Measurements from ENCODE around the gene UTF1.

Gene UTF1

GRCh38 chr10:133243593-133243992 lies 13.6 kb downstream of the UTF1 start:
- Histone ChIP-seq H3K27ac (ENCODE audit: low read length) (no peak overlapping the region), H3K27me3 (ENCODE audit: low read depth, low read length) (peaks cover 20% of the 10 kb centered on the region), H3K36me3 (ENCODE audit: control insufficient read depth in 1 of 2, insufficient read depth in 2 of 2, low read length in 2 of 2) (no peaks in the 10 kb centered on the region), H3K4me1 (ENCODE audit: control insufficient read depth in 1 of 2, insufficient read depth in 2 of 2, low read length in 2 of 2) (no peaks in the 10 kb centered on the region), H3K9me3 (ENCODE audit: control insufficient read depth in 1 of 2, low read length in 2 of 2) (no peaks in the 10 kb centered on the region), H3K4me3 (ENCODE audit: low read depth in 1 of 2, low read length in 2 of 2) (no peak overlapping the region)

GRCh38 chr10:133245439-133246235 lies 15.6 kb downstream of the UTF1 start:
- Histone ChIP-seq H3K4me1 (ENCODE audit: control insufficient read depth in 1 of 2, insufficient read depth in 2 of 2, low read length in 2 of 2) (no peaks in the 10 kb centered on the region), H3K27me3 (ENCODE audit: low read depth, low read length) (peaks cover 17% of the 10 kb centered on the region), H3K4me3 (ENCODE audit: low read depth in 1 of 2, low read length in 2 of 2) (no peak overlapping the region), H3K36me3 (ENCODE audit: control insufficient read depth in 1 of 2, insufficient read depth in 2 of 2, low read length in 2 of 2) (no peaks in the 10 kb centered on the region), H3K27ac (ENCODE audit: low read length) (no peak overlapping the region), H3K9me3 (ENCODE audit: control insufficient read depth in 1 of 2, low read length in 2 of 2) (no peaks in the 10 kb centered on the region)

GRCh38 chr10:133246236-133246626 lies 16.2 kb downstream of the UTF1 start:
- Histone ChIP-seq H3K4me1 (ENCODE audit: control insufficient read depth in 1 of 2, insufficient read depth in 2 of 2, low read length in 2 of 2) (no peaks in the 10 kb centered on the region), H3K27me3 (ENCODE audit: low read depth, low read length) (peaks cover 17% of the 10 kb centered on the region), H3K27ac (ENCODE audit: low read length) (no peak overlapping the region), H3K9me3 (ENCODE audit: control insufficient read depth in 1 of 2, low read length in 2 of 2) (no peaks in the 10 kb centered on the region), H3K4me3 (ENCODE audit: low read depth in 1 of 2, low read length in 2 of 2) (no peak overlapping the region), H3K36me3 (ENCODE audit: control insufficient read depth in 1 of 2, insufficient read depth in 2 of 2, low read length in 2 of 2) (no peaks in the 10 kb centered on the region)

GRCh38 chr10:133247681-133248333 lies 17.8 kb downstream of the UTF1 start:
- peaks cover 17% of the 10 kb centered on the region for H3K27me3 ChIP-seq (ENCODE audit: low read depth, low read length)
- no peaks in the 10 kb centered on the region for H3K36me3 ChIP-seq (ENCODE audit: control insufficient read depth in 1 of 2, insufficient read depth in 2 of 2, low read length in 2 of 2)
- H3K4me3 ChIP-seq (ENCODE audit: low read depth in 1 of 2, low read length in 2 of 2): no peak overlapping the region
- no peaks in the 10 kb centered on the region for H3K4me1 ChIP-seq (ENCODE audit: control insufficient read depth in 1 of 2, insufficient read depth in 2 of 2, low read length in 2 of 2)
- H3K9me3 ChIP-seq (ENCODE audit: control insufficient read depth in 1 of 2, low read length in 2 of 2): no peaks in the 10 kb centered on the region
- no peak overlapping the region for H3K27ac ChIP-seq (ENCODE audit: low read length)

- H3K9me3 ChIP-seq (ENCODE audit: control insufficient read depth in 1 of 2, low read length in 2 of 2): no peaks in the 10 kb centered on the region
- H3K36me3 ChIP-seq (ENCODE audit: control insufficient read depth in 1 of 2, insufficient read depth in 2 of 2, low read length in 2 of 2): no peaks in the 10 kb centered on the region
- H3K4me3 ChIP-seq (ENCODE audit: low read depth in 1 of 2, low read length in 2 of 2): no peak overlapping the region
- H3K27ac ChIP-seq (ENCODE audit: low read length): no peak overlapping the region
- peaks cover 17% of the 10 kb centered on the region for H3K27me3 ChIP-seq (ENCODE audit: low read depth, low read length)
- H3K4me1 ChIP-seq (ENCODE audit: control insufficient read depth in 1 of 2, insufficient read depth in 2 of 2, low read length in 2 of 2): no peaks in the 10 kb centered on the region
These were observed 18.3 kb downstream of the UTF1 start for GRCh38 chr10:133248334-133248715.

- H3K4me3 ChIP-seq (ENCODE audit: low read depth in 1 of 2, low read length in 2 of 2): no peak overlapping the region
- H3K36me3 ChIP-seq (ENCODE audit: control insufficient read depth in 1 of 2, insufficient read depth in 2 of 2, low read length in 2 of 2): no peaks in the 10 kb centered on the region
- H3K27ac ChIP-seq (ENCODE audit: low read length): no peak overlapping the region
- no peaks in the 10 kb centered on the region for H3K9me3 ChIP-seq (ENCODE audit: control insufficient read depth in 1 of 2, low read length in 2 of 2)
- peaks cover 17% of the 10 kb centered on the region for H3K27me3 ChIP-seq (ENCODE audit: low read depth, low read length)
- H3K4me1 ChIP-seq (ENCODE audit: control insufficient read depth in 1 of 2, insufficient read depth in 2 of 2, low read length in 2 of 2): no peaks in the 10 kb centered on the region
These were observed 19.2 kb downstream of the UTF1 start for GRCh38 chr10:133249094-133249780.

- no peaks in the 10 kb centered on the region for H3K9me3 ChIP-seq (ENCODE audit: control insufficient read depth in 1 of 2, low read length in 2 of 2)
- H3K27me3 ChIP-seq (ENCODE audit: low read depth, low read length): peaks cover 12% of the 10 kb centered on the region
- no peak overlapping the region for H3K4me3 ChIP-seq (ENCODE audit: low read depth in 1 of 2, low read length in 2 of 2)
- no peaks in the 10 kb centered on the region for H3K36me3 ChIP-seq (ENCODE audit: control insufficient read depth in 1 of 2, insufficient read depth in 2 of 2, low read length in 2 of 2)
- H3K4me1 ChIP-seq (ENCODE audit: control insufficient read depth in 1 of 2, insufficient read depth in 2 of 2, low read length in 2 of 2): no peaks in the 10 kb centered on the region
- no peak overlapping the region for H3K27ac ChIP-seq (ENCODE audit: low read length)
These were observed 20.1 kb downstream of the UTF1 start for GRCh38 chr10:133249975-133250754.

GRCh38 chr10:133251388-133252222 lies 21.6 kb downstream of the UTF1 start:
- no peaks in the 10 kb centered on the region for H3K36me3 ChIP-seq (ENCODE audit: control insufficient read depth in 1 of 2, insufficient read depth in 2 of 2, low read length in 2 of 2)
- H3K4me1 ChIP-seq (ENCODE audit: control insufficient read depth in 1 of 2, insufficient read depth in 2 of 2, low read length in 2 of 2): no peaks in the 10 kb centered on the region
- H3K9me3 ChIP-seq (ENCODE audit: control insufficient read depth in 1 of 2, low read length in 2 of 2): no peaks in the 10 kb centered on the region
- peaks cover 4% of the 10 kb centered on the region for H3K27me3 ChIP-seq (ENCODE audit: low read depth, low read length)
- no peak overlapping the region for H3K27ac ChIP-seq (ENCODE audit: low read length)
- H3K4me3 ChIP-seq (ENCODE audit: low read depth in 1 of 2, low read length in 2 of 2): no peak overlapping the region

- H3K9me3 ChIP-seq (ENCODE audit: control insufficient read depth in 1 of 2, low read length in 2 of 2): no peaks in the 10 kb centered on the region
- no peaks in the 10 kb centered on the region for H3K36me3 ChIP-seq (ENCODE audit: control insufficient read depth in 1 of 2, insufficient read depth in 2 of 2, low read length in 2 of 2)
- H3K27me3 ChIP-seq (ENCODE audit: low read depth, low read length): peaks cover 1% of the 10 kb centered on the region
These were observed 22.2 kb downstream of the UTF1 start for GRCh38 chr10:133252223-133252552.

GRCh38 chr10:133253361-133253955 lies 23.4 kb downstream of the UTF1 start:
- no peak overlapping the region for H3K27ac ChIP-seq (ENCODE audit: low read length)
- no peaks in the 10 kb centered on the region for H3K9me3 ChIP-seq (ENCODE audit: control insufficient read depth in 1 of 2, low read length in 2 of 2)
- H3K4me3 ChIP-seq (ENCODE audit: low read depth in 1 of 2, low read length in 2 of 2): no peak overlapping the region
- H3K36me3 ChIP-seq (ENCODE audit: control insufficient read depth in 1 of 2, insufficient read depth in 2 of 2, low read length in 2 of 2): no peaks in the 10 kb centered on the region
- H3K27me3 ChIP-seq (ENCODE audit: low read depth, low read length): no peaks in the 10 kb centered on the region
- H3K4me1 ChIP-seq (ENCODE audit: control insufficient read depth in 1 of 2, insufficient read depth in 2 of 2, low read length in 2 of 2): peaks cover 0 to 7% of the 10 kb centered on the region in 2 donors

More at GRCh38 chr10:133252223-133252552, 22.2 kb downstream of the UTF1 start:
- Histone ChIP-seq H3K4me3 (ENCODE audit: low read depth in 1 of 2, low read length in 2 of 2) (no peak overlapping the region), H3K27ac (ENCODE audit: low read length) (no peak overlapping the region), H3K4me1 (ENCODE audit: control insufficient read depth in 1 of 2, insufficient read depth in 2 of 2, low read length in 2 of 2) (no peaks in the 10 kb centered on the region)
